Uterus (tissue), 2 donors: Measurements from ENCODE around the gene TBX10.

Experiments used
- POLR2A ChIP-seq, 2 donors: fragments of 450-650 bp; IDR thresholded peaks; one replicate each; pipeline ENCODE4 v1.6.1; 2016; ENCODE audit warnings: antibody characterized with exemption in 2 of 2, mild to moderate bottlenecking in 1 of 2, moderate library complexity in 1 of 2
- TF ChIP-seq, protein P1 (sequence below), 4 experiments: fragments of 200-600 bp in 2 of 4; fragments of 450-650 bp in 2 of 4; sonication (generic) in 2 of 4; IDR thresholded peaks; one replicate each; pipeline ENCODE4 v1.5.1; 2016 to 2019; ENCODE audit warnings: antibody characterized with exemption in 4 of 4, mild to moderate bottlenecking in 2 of 4, moderate library complexity in 1 of 4

DNA sequence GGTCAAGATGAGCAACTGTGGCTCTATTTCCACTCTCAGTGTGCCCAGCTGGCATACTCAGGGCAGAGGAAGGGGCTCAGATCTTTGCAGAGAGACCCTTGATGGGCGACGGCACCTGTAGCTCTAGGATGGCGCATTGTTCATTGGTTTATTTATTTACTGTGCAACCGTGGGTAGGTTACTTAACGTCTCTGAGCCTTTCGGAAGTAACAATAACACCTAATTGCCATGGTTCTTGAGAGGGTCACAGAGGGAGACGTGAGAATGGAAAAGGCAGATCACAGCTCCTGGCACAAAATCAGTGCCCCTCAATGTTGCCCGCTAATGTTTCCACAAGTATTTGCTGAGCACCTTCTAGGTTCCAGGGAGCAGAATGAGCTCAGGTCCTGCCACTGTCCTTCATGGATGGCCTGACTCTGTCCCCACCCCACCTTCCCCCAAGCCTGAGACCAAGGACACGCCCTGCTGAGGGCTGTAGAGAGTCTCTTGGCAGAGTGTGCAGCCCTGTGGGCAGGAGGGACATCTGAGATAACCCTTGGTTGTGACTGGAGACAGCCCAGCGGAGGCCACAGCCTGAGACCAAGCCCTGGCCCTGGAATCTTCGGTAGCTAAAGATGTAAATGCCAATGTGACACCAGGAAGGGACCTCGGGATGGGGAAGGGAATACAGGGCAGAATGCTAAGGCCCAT, 35.6 kb upstream of the TBX10 start:
- TF ChIP-seq, protein P1, sequence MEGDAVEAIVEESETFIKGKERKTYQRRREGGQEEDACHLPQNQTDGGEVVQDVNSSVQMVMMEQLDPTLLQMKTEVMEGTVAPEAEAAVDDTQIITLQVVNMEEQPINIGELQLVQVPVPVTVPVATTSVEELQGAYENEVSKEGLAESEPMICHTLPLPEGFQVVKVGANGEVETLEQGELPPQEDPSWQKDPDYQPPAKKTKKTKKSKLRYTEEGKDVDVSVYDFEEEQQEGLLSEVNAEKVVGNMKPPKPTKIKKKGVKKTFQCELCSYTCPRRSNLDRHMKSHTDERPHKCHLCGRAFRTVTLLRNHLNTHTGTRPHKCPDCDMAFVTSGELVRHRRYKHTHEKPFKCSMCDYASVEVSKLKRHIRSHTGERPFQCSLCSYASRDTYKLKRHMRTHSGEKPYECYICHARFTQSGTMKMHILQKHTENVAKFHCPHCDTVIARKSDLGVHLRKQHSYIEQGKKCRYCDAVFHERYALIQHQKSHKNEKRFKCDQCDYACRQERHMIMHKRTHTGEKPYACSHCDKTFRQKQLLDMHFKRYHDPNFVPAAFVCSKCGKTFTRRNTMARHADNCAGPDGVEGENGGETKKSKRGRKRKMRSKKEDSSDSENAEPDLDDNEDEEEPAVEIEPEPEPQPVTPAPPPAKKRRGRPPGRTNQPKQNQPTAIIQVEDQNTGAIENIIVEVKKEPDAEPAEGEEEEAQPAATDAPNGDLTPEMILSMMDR (IDR thresholded peaks at IDR 0.05) = no peak
- no peak for TF ChIP-seq POLR2A (IDR thresholded peaks at IDR 0.05)
